ENCODE data around the gene CPVL. TPM values are rescaled to one million over a fixed set of nuclear protein-coding genes. Genes with fewer than 3 reads are reported as not detected.
A peak's percentile ranks its signal among the peaks of the same experiment; 100 is the strongest.

Gene CPVL
- total and polyA plus RNA-seq, 11 donors, result 68.8 to 247 (median 134) TPM

- intact Hi-C loops (cut with DNase I), result loop anchor here in 9 of 10 donors (2.0 to 10.0 kb wide), 12 partner anchors 66 to 268 kb away; no protein-coding TSS in a partner anchor
- H3K27me3 ChIP-seq, result peaks cover 0 to 10% (median 0%) of the 10 kb centered on the region in 9 donors
Observed at GRCh38 chr7:29190349-29191045, 44.2 kb upstream of the CPVL start.

GRCh38 chr7:29189743-29190201, 43.4 kb upstream of the CPVL start:
- TF ChIP-seq POLR2A (IDR thresholded peaks at IDR 0.05) (no peak), CTCF (IDR thresholded peaks at IDR 0.05) (peak; percentile 69 to 86 (median 78))
- H3K27me3 ChIP-seq, result peaks cover 0 to 10% (median 0%) of the 10 kb centered on the region in 9 donors
- no peaks in the 10 kb centered on the region for H3K9me3 ChIP-seq
- 20 to 28% (median 22%) methylated on average over 16 of the region's 16 CpGs for WGBS, 4 donors
- no peak overlapping the region for H3K4me3 ChIP-seq
- no peak overlapping the region for H3K27ac ChIP-seq
- ATAC-seq (peak; percentile 56 to 76 (median 66)), DNase-seq (peak; percentile 51 to 77 (median 60))
- intact Hi-C loops (cut with DNase I), result loop anchor here (1.0 to 10.0 kb wide), 14 partner anchors 65 to 267 kb away; no protein-coding TSS in a partner anchor
- H3K4me1 ChIP-seq, result peaks cover 0 to 21% (median 2%) of the 10 kb centered on the region in 12 donors
- no peaks in the 10 kb centered on the region for H3K36me3 ChIP-seq

More at GRCh38 chr7:29190349-29191045, 44.2 kb upstream of the CPVL start:
- ATAC-seq (no peak), DNase-seq (no peak)
- H3K9me3 ChIP-seq, result no peaks in the 10 kb centered on the region
- TF ChIP-seq CTCF (IDR thresholded peaks at IDR 0.05), result no peak
- TF ChIP-seq POLR2A (IDR thresholded peaks at IDR 0.05), result no peak
- peaks cover 0 to 27% (median 2%) of the 10 kb centered on the region in 12 donors for H3K4me1 ChIP-seq
- 76 to 84% (median 80%) methylated on average over 5 of the region's 5 CpGs for WGBS, 4 donors
- H3K4me3 ChIP-seq, result no peak overlapping the region
- no peaks in the 10 kb centered on the region for H3K36me3 ChIP-seq
- H3K27ac ChIP-seq, result no peak overlapping the region

GRCh38 chr7:29185613-29186012, 39.3 kb upstream of the CPVL start:
- H3K4me3 ChIP-seq, result no peak overlapping the region
- peaks cover 0 to 6% (median 0%) of the 10 kb centered on the region in 9 donors for H3K27me3 ChIP-seq
- peaks cover 0 to 7% (median 0%) of the 10 kb centered on the region in 12 donors for H3K4me1 ChIP-seq
- H3K9me3 ChIP-seq, result no peaks in the 10 kb centered on the region
- WGBS, 4 donors, result 88 to 90% (median 90%) methylated on average over 6 of the region's 6 CpGs
- H3K27ac ChIP-seq, result no peak overlapping the region
- no peak for ATAC-seq
- TF ChIP-seq CTCF (IDR thresholded peaks at IDR 0.05) (no peak), POLR2A (IDR thresholded peaks at IDR 0.05) (no peak)
- no peaks in the 10 kb centered on the region for H3K36me3 ChIP-seq
- no peak for DNase-seq
- intact Hi-C loops (cut with DNase I), result loop anchor here in 5 of 10 donors (5.0 to 10.0 kb wide), 5 partner anchors 78 to 263 kb away; no protein-coding TSS in a partner anchor

GRCh38 chr7:29184599-29184998, 38.3 kb upstream of the CPVL start:
- 93 to 98% (median 97%) methylated on average over 2 of the region's 2 CpGs for WGBS, 4 donors
- intact Hi-C loops (cut with DNase I), result loop anchor here in 1 of 10 donors (10.0 kb wide), 1 partner anchor 260 kb away; no protein-coding TSS in a partner anchor
- TF ChIP-seq POLR2A (IDR thresholded peaks at IDR 0.05) (no peak), CTCF (IDR thresholded peaks at IDR 0.05) (no peak)
- no peak for DNase-seq
- H3K9me3 ChIP-seq, result no peaks in the 10 kb centered on the region
- H3K36me3 ChIP-seq, result no peaks in the 10 kb centered on the region
- peaks cover 0 to 6% (median 0%) of the 10 kb centered on the region in 9 donors for H3K27me3 ChIP-seq
- peaks cover 0 to 1% (median 0%) of the 10 kb centered on the region in 12 donors for H3K4me1 ChIP-seq
- H3K27ac ChIP-seq, result no peak overlapping the region
- ATAC-seq, result no peak
- H3K4me3 ChIP-seq, result no peak overlapping the region

Data from heart left ventricle (tissue), 16 donors.